NCI-H187 treated with DMSO at 0.1 percent for 48 hours (cell line): ENCODE measurements around the gene P2RY1.

Experiments used
- DNase-seq: peaks from one replicate; lab custom pipeline; 2025; lab: John Stamatoyannopoulos, UW

P2RY1 gene

GRCh38 chr3:152834776-152835600 lies at the start of gene P2RY1:
TSS of gene P2RY1 (plus strand) at chr3:152835131. CDS start at chr3:152835783, 652 bp downstream.
- DNase-seq = no peak

DNA sequence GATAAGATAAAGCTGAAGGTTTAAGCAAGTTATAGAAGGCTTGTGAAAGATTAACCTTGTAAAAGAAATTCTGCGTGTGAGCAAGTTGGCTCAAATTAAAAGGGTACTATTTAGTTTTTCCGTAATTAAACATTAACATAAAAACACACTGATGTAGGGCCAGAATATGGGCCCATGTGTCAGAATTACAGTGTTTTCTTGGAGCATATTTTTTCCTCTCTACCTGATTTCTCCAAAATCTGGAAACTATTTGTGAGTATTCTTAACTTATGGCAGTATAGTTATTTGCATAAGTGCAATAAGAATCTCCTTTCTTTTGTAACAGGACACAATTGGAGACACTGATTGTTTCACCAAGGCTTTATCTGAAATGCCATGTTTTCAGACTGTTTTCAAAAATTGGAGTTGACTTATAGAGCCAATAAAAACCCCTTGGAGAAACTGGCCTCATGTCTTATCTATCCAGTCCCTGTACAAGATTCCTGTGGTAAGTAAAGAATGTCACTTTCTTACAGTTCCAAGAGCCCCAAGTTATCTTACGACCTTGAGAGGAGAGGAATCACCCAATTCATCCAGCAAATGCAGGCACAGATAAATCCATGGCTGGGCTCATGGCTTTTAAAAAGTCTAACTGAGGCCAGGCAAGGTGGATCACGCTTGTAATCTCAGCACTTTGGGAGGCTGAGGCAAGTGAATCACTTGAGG lies 47.8 kb upstream of the P2RY1 start:
- no peak for DNase-seq

GRCh38 chr3:152790651-152791387 lies 44.1 kb upstream of the P2RY1 start:
- no peak for DNase-seq

DNA sequence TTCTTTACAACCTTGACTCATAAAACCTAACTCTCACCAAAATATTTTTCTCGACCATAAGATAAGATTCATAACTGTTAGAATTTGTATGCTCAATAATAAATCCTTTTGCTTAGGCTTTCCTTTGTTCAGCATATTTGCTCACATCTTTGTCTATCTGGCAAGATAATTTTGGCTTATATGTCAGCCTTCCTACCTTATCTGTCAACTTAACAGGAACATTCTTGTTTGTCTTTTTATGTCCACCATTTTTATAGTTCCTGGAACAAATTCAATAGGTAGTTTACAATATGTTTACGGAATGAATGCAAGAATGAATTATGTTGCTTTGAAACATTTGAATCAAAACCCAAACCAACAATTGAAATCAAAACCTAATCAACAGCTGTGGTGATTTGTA lies 41.0 kb upstream of the P2RY1 start:
- DNase-seq = no peak

DNA sequence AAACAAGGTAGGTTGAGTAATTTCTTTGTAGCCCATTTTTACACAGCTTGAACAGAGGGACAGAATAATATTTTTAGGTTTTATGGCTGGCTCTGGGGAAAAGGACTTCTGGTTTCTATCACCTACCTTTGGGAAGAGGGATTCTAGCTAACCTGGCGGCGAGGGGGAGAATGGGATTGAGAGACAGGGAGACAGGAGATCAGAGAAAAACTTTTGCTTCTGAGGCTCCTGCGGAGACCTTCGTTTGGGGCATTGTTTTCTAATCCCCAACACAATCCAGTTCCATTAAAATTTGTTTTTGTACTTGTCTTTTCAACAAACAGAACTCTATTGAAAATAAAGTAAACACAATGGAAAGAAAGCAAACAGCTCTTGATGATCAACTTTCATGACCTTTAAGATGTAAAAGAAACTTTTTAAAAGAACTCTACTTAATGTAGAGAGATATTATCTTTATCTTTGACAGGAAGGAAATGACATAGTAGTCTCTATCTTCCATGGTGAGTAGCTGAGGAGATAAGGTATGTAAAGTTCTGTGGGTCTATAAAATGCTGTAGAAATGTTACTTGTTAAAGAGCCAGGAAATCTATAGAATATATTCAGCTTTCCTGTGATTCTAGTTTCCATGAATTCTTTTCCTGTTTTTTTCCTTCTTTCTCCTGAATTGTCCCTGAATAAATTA lies 37.0 kb upstream of the P2RY1 start:
- no peak for DNase-seq

DNA sequence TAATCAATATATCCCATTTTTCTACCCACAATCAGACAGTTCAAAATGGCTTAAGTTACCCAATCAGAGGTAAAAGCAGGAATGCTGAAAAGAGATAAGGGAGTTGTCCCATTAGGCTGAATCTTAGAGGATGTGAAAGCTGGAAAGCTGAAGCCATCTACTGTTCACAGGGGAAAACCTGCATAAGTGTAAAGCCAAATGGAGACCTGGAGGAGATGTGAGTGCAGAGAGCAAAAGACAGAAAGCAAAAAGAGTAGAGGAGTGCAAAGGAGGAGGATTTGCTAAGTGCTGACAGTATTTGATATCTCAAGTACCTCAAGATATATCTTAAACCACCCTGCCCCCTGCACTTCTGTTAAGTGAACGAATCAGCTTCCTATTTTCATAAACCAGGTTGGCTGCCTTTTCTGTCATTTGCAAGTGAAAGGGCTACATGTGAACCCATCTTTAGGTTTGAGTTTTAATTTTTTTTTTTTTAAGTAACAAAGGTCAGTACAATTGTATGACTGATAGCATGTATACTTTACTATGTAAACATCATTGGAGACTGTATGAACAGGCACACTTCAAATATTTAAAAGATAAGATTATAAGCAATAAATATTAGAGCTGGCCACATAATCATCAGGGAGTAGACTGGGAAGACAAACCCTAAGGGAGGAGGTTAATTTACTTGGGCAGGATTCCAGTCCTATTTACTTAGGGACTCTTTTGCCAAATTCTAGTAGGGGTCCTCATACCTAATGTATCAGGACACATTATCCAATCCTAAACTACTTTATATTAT lies 22.8 kb upstream of the P2RY1 start:
- DNase-seq = no peak

DNA sequence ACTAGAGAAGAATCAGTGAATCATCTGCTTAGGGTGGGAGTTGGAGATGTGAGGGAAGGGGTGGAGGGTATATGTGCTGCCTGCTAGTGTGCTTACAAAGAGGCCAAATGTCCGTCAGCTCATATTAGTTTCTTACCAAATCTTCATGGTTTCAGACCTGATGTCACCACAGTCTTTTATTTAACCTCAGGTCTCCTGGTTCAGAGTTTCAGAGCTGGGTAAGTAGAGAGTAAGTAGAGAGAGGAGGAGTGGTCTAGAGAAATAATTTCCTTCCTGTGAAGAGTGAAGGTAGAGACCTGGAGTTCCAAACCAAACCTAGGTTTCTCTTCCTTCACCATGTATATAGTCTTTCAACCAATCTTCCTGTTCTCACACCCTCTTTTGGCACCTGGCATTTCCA lies 17.5 kb upstream of the P2RY1 start:
- no peak for DNase-seq

- no peak for DNase-seq
These were observed 16.9 kb upstream of the P2RY1 start for GRCh38 chr3:152818027-152818426.

DNA sequence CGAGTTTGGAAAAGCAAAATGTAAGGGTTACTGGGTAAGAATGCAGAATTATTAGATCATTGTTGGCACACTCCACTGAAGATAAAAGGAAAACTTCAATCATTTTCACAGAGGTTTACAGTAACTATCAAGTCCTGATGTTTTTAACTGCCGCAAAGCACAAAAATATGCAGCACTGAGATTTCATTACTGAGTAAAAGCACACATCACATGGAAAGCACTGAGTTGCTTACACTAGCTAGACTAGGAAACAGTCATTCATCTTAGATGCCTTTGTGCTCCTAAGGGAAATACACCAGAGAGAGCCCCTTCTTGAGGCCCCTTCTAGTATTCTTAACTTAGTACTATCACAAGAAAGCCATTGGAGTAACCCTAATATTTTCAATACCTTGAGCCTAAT lies 11.8 kb upstream of the P2RY1 start:
- no peak for DNase-seq

- no peak for DNase-seq
These were observed 11.2 kb upstream of the P2RY1 start for GRCh38 chr3:152823781-152824180.

DNA sequence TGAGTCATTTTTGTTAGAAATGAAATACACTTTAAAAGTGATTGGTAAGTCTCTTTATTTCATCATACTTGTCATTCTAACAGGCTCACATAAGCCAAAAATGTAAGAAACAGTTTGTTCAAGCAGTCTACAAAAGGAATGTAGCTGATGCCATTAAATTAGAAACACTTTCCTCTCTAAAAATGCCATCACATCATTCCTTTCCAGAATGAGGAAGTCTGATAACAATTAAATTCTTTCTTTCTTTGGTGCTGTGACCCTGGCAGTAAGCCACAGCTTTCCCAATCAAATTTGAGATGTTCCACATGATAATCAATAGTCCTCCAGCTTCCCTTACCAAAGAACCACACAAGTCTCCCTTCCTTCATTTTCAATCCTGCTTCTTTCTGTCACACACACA lies 9.4 kb upstream of the P2RY1 start:
- DNase-seq = no peak

DNA sequence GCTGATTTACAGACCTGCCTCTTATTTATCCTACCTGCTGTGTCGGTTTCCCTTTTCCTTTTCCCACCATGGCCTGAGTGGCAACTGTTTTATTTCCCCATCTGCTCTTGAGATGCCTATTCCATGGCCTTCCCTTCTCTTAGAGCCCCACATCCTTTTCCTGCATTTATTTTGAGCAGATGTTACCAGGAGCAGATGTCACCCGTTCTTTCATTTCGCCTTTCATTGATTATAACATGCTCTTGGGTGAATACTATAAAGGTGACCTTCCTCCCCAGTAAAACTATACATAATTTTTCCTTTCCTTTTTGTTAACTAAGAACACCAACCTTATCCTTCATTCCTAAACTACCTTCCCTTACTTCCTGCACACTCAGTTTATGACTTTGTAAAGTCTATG lies 8.5 kb upstream of the P2RY1 start:
- DNase-seq = no peak

- DNase-seq = no peak
These were observed 7.6 kb upstream of the P2RY1 start for GRCh38 chr3:152827313-152827712.

DNA sequence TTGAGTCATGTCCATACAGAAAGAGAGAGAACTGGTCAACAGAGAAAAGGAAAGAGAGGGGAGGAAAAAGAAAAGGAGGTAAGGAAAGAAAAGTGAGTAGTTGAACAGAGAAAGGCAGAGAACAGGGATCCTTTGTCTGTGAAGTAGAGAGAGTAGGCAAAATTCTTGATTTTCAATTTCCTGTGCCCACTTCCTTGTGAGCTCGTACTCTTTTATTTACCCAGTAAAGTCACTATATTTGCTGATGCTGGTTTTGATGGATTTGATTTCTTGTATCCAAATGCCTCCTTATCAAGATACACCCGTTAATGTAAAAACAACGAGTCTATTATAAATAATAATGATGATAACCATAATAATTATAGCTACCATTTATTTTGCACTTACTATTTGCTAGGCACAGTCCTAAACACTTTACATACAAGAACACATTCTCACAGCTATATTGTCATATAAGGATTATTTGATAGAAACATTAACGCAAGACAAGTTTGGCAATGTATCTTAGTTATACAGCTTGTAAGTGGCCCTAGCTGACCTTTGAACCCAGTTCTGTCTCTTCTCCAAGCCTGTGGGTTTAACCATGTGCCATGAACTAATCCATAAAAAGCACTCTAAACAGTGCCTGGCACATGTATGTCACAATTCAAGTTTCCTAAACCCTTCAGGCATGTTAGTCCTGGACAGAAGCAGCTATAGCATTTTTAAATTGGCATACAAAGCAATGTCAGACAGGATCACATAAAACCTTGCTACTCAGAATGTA lies 6.7 kb upstream of the P2RY1 start:
- DNase-seq = no peak

GRCh38 chr3:152830245-152830644 lies 4.7 kb upstream of the P2RY1 start:
- DNase-seq = no peak

- DNase-seq = no peak
These were observed 2.9 kb upstream of the P2RY1 start for GRCh38 chr3:152832046-152832445.

GRCh38 chr3:152833089-152833488 lies 1.8 kb upstream of the P2RY1 start:
- DNase-seq = no peak

DNA sequence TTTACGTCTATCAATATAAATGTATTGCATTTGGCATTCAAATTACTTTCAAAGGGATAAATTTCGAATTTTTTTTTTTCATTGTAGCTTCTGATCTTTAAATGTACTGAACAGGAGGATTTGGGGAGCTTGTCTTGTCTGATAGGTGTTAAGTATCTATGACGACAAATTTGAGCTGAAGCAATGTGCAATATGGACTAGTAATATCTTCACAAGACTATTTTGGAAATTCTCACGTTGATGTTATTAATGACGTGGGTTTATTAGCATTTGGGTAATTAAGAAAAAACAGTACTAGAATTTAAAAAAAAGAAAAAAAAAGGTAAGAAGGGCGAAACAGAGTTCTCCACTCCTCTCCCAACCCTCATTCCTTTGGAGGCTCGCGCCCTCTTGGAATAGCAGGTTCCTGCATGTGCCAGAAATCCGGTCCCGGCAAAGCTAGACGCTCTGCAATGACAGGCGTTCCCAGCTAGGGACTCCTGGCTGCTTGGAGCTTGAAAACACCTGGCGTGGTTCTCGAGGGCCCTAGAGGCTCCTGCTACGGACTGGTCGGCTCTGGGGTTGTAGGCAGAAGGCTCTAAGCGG lies 648 bp upstream of the P2RY1 start:
- DNase-seq = no peak

- no peak for DNase-seq
These were observed 721 bp downstream of the P2RY1 start for GRCh38 chr3:152835601-152836102.

DNA sequence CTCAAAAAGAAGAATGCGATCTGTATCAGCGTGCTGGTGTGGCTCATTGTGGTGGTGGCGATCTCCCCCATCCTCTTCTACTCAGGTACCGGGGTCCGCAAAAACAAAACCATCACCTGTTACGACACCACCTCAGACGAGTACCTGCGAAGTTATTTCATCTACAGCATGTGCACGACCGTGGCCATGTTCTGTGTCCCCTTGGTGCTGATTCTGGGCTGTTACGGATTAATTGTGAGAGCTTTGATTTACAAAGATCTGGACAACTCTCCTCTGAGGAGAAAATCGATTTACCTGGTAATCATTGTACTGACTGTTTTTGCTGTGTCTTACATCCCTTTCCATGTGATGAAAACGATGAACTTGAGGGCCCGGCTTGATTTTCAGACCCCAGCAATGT lies 1.3 kb downstream of the P2RY1 start:
- DNase-seq = no peak
